DOHH2 (cell line): Measurements from ENCODE around the gene LRCH1.

Experiments used
- CTCF ChIP-seq: fragments of 200-600 bp; sonication (generic); IDR thresholded peaks from one replicate; pipeline ENCODE4 v1.5.1; 2014; ENCODE audit warnings: antibody characterized with exemption, mild to moderate bottlenecking, low read depth, low read length; ENCODE audit not compliant: poor library complexity, severe bottlenecking
- EZH2phosphoT487 ChIP-seq: fragments of 200-600 bp; sonication (generic); IDR thresholded peaks from 2 replicates; pipeline ENCODE4 v1.6.1; 2017; ENCODE audit warnings: borderline replicate concordance, mild to moderate bottlenecking, antibody characterized with exemption, low read length, moderate library complexity, mixed read lengths

GRCh38 chr13:46761866-46762265, 208.9 kb downstream of the LRCH1 start:
- TF ChIP-seq CTCF: no peak
- TF ChIP-seq EZH2phosphoT487: no peak
